GM04504 (cell line): ENCODE data around the gene CDKN1A.
A peak's percentile ranks its signal among the peaks of the same experiment; 100 is the strongest.
"Not testable (repeated sequence)": the region's sequence is repeated elsewhere in the genome, so short reads cannot be mapped to it uniquely, and the experiment has no call there.

Experiments
- DNase-seq: peaks from one replicate; pipeline ENCODE4 v3.0.0-alpha.2; 2012; ENCODE audit warnings: low read depth

The CDKN1A gene

GRCh38 chr6:36720251-36721141 lies 42.0 kb downstream of the CDKN1A start:
- no peak for DNase-seq

GRCh38 chr6:36721369-36722140 lies 43.0 kb downstream of the CDKN1A start:
- no peak for DNase-seq

GRCh38 chr6:36722365-36722764 lies 43.9 kb downstream of the CDKN1A start:
- DNase-seq, result no peak

- no peak for DNase-seq
Measured at GRCh38 chr6:36722879-36723278, 44.4 kb downstream of the CDKN1A start.

GRCh38 chr6:36723992-36724391 lies 45.5 kb downstream of the CDKN1A start:
- DNase-seq, result not testable (repeated sequence)

GRCh38 chr6:36724514-36725390 lies 46.2 kb downstream of the CDKN1A start:
- DNase-seq, result peak; percentile 32

- no peak for DNase-seq
Measured at GRCh38 chr6:36725581-36725980, 47.1 kb downstream of the CDKN1A start.

- no peak for DNase-seq
Measured at GRCh38 chr6:36727505-36728021, 49.0 kb downstream of the CDKN1A start.

GRCh38 chr6:36728289-36729160 lies 50.0 kb downstream of the CDKN1A start:
- DNase-seq, result no peak

- DNase-seq, result no peak
Measured at GRCh38 chr6:36729161-36729524, 50.6 kb downstream of the CDKN1A start.

- no peak for DNase-seq
Measured at GRCh38 chr6:36730424-36731380, 52.2 kb downstream of the CDKN1A start.

GRCh38 chr6:36731622-36732310 lies 53.3 kb downstream of the CDKN1A start:
- DNase-seq, result no peak

- DNase-seq, result no peak
Measured at GRCh38 chr6:36733300-36733699, 54.8 kb downstream of the CDKN1A start.

GRCh38 chr6:36734486-36735060 lies 56.1 kb downstream of the CDKN1A start:
- no peak for DNase-seq

- peak; percentile 58 for DNase-seq
Measured at GRCh38 chr6:36735110-36736071, 56.9 kb downstream of the CDKN1A start.
